Hematopoietic multipotent progenitor cell treated with erythropoietin and hydrocortisone succinate and interleukin-3 and kit ligand, for 17 days (in vitro differentiated cells): ENCODE data around the gene RCSD1.

ENCODE experiments used
- DNase-seq: peaks from one replicate; pipeline ENCODE4 v3.0.0-alpha.2; 2015; ENCODE audit warnings: low spot score

The RCSD1 gene

GRCh38 chr1:167669209-167670124, 39.4 kb downstream of the RCSD1 start:
- DNase-seq = no peak

DNA sequence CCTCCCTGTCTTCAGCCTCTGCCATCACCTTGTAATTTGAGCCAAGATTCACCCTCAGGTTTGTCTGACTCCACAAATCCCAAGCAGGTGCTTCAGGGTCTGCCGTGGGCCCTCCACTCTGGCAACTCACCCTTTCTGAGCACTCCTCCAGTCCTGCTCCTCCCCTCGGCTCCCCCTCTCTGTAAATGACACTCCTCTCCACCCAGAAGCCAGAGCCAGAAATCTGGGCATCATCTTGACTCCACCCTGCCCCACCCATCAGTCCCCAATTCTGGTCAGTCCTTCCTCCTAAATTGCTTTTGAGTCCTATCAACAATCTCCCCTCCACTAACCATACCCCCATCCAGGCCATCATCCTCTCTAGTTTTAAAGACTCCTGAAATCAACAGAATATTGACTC, 40.5 kb downstream of the RCSD1 start:
- DNase-seq = no peak

DNA sequence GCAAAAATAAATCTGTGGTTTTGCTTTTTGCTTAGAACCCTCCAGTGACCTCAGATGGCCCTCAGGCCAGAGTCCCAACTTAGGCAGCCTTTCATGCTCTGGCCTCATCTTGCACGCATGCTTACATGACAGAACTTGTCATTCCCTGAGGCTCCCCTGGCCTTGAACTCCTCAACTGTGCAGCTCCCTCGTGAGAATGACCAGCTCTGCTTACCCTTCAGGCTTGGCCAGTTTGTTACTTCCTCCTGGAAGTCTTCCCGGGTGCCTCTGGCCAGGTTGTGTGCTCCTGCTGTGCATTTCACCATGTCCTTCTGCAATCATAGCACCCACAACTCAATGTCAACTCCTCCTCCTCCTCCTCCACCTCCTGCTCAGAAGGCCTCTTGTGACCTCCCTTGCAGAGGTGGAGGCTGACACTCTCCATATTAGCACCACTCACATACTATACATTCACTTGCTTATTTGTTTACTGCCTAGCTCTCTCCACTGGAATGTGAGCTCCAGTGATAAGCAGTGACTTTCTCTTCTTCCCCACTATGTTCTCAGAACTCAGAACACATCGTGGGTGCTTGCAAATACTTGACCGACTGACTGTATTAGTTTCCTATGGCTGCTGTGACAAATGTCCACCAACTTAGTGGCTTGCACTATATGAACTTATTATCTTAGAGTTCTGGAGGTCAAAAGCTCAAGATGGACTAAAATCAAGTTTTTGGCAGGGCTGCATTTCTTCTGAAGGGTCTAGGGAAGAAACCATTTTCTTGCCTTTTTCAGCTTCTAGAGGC, 41.9 kb downstream of the RCSD1 start:
- DNase-seq = no peak

- no peak for DNase-seq
Measured at GRCh38 chr1:167672831-167673230, 42.8 kb downstream of the RCSD1 start.

DNA sequence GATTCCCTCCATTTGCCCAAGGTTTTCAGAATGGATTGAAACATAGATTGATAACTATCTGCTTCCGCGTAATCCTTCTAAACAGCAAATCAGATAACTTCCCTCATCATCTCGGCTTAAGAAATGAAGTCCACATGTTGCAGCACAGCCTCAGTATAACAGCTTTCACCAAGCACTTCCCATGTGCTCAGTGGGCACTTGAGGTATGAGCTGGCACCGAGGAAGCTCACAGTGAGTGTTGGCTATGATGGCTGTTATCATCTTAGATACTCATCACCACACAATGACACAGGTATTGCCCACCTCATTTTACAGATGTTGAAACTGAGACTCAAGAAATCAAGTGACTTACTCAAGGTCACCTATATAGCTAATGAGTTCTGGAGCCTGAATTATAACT, 43.2 kb downstream of the RCSD1 start:
- DNase-seq = no peak

- no peak for DNase-seq
Measured at GRCh38 chr1:167674156-167674555, 44.1 kb downstream of the RCSD1 start.

- no peak for DNase-seq
Measured at GRCh38 chr1:167675440-167675839, 45.4 kb downstream of the RCSD1 start.

- no peak for DNase-seq
Measured at GRCh38 chr1:167676205-167676915, 46.3 kb downstream of the RCSD1 start.

DNA sequence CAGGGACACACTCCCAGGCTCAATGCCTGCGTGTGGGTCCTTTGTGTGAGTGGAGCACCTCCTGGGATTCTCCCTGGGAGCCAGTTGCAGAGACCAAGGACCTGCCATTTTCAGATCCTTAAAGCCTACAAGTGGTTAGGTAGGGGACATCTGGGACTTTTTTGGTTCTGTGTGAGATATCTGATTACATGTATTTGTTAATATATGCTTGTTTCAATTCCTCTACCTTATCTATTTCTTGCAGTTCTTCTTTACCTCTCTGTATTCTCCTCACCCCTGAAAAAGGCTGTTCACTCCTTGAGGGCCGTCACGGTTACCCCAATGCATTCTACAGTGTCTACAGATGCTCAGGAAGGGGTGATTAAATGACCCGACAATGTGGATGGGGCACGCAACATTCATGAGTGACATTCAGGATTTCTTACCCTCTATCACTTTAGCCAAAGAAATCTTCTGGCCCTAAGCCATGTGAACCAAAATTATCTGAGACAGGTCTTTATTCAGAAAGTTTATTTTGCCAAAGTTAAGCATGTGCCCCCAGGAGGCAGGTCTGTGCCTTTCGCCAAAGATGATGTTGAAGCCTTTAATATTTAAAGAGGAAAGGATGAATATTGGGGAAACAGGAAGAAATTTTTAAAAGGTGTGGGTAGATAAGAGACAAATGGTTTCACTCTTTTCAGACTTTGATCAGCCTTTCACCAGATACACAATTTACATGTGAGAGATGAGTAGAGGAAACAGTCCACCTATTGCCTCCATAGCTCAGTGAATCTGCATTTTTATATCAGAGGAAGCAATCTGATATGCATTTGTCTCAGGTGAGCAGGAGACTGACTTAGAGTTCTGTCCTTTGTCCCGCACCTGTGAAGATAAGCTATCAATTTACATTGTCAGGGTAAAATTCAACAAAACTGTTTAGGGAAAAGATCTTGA, 47.1 kb downstream of the RCSD1 start:
- no peak for DNase-seq

DNA sequence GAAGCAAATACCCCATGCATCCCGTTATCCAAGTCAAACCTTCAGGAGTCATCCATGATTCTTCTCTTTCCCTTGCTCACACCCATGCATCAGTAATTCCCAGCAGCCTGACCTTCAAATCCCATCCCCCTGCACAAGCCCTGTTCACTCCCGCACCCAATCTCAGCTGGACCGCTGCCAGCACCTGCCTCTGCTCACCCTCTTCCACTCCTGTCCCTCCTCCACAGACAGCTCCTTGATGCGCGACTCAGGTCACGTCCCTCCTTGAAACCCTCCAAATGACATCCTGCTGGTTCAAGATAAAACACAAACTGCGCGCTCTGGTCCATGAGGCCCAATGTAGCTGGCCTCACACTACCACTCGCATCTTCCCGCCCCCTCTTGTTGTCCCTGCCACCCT, 48.4 kb downstream of the RCSD1 start:
- DNase-seq = no peak

DNA sequence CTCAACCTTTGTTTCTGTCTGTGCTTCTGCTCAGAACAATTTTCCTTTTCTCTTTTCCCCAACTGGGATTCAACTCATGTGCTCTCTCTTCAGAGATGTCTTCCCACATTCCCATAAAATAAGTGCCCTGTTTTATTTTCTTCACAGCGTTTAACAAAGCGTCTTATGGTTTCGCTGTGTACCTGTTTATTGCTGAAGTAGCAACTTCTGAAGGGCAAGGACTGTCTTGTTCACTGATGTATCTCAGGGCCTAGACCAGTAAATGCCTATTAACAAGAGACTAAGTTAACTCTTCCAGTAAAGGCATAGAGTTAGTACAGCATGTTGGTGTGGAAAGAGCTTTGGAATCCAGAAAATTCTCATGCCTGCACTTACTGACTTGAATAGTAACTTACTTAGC, 48.8 kb downstream of the RCSD1 start:
- no peak for DNase-seq

DNA sequence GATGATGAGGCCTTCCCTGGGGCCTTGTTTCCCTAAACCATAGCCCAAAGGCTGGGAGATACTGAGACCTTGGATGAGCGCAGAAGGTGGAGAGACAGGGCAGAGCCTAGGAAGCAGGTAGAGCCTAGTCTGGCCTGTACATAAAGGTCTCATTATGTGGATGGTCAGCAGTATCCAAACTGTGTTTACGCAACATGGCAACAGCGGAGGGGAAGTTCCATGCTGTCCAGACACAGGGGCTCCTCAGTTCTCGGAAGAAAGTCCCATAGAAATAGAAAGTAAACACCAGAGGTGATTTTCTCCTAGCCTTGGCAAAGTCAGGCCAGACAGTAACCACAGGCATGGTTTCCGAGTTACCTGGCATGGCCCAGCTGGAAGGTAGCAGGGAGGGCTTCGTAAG, 49.7 kb downstream of the RCSD1 start:
- no peak for DNase-seq

GRCh38 chr1:167681024-167681423, 51.0 kb downstream of the RCSD1 start:
- no peak for DNase-seq

- DNase-seq = no peak
Measured at GRCh38 chr1:167681451-167682098, 51.5 kb downstream of the RCSD1 start.

DNA sequence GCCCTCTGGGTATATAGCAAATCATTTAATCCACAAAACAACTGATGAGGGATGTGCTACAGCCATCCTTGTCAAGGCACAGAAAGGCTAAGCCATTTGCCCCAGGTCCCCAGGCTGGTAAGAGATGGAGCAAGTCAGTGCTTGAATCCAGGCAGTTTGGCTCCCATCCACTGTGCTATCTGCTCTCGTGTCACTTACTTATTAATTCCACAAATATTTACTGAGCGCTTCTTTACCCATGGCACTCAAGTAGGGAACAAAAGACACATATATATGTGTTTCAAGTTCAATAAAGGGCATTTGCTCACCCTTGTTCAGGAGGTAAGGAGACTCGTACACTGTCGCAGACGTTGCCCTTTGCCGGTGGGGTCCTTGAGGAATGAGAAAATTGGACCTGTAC, 53.2 kb downstream of the RCSD1 start:
- no peak for DNase-seq

- no peak for DNase-seq
Measured at GRCh38 chr1:167683641-167684502, 53.8 kb downstream of the RCSD1 start.

DNA sequence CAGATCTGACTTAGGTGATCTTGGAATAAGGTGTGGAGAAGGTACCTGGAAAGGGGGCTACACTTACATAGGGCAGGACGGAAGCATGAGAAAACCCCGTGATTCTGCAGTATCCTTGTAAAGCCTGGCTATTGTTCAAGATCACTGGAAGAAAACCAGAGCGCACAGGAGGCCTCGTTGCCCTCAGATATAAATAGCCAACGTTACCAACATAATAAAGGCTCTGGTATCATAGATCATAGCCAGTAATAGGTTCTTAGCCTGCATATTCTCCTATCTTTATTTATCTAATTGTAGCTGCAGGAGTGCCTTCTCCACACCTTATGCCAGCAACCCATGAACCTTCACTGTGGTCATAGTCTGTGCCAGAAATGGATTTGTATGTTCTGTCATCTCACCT, 55.8 kb downstream of the RCSD1 start:
- no peak for DNase-seq

- peak; percentile 76 for DNase-seq
Measured at GRCh38 chr1:167687919-167688519, 58.0 kb downstream of the RCSD1 start.

DNA sequence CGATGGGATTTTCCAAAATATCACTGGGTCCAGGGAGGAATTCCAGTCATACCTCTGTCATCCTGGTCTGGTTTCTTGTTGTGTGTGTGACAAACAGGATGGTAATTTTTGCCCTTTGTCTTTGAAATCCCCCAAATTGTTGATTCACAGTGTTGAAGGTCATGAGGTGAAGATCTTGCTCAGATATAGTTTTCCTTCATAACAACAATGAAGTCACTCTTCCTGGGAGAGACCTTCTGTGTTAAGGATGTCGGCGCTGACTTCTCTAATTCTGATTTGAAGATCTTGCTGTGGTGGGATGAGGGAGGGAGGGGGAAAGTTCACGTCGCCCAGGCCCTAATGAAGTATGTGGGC, 59.5 kb downstream of the RCSD1 start:
- no peak for DNase-seq

DNA sequence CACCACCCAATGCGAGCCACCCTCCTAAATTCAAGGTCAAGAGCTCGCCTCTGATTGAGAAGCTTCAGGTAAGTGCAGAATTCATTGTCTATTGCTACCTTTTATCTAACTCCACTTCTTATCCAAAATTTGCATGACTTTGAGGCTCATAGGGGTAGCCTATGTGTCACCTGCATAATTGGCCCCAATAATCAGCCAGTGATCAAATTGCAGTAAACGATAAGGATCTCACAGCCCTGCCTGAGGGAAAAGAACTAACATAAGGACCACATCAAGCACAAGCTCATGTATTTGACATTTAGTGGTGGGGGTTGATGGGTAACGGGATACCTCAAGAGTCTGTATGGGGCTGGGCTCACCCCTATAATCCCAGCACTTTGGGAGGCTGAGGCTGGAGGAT, 60.0 kb downstream of the RCSD1 start:
- no peak for DNase-seq
